ENCODE data around the gene BCAR1.

DNA sequence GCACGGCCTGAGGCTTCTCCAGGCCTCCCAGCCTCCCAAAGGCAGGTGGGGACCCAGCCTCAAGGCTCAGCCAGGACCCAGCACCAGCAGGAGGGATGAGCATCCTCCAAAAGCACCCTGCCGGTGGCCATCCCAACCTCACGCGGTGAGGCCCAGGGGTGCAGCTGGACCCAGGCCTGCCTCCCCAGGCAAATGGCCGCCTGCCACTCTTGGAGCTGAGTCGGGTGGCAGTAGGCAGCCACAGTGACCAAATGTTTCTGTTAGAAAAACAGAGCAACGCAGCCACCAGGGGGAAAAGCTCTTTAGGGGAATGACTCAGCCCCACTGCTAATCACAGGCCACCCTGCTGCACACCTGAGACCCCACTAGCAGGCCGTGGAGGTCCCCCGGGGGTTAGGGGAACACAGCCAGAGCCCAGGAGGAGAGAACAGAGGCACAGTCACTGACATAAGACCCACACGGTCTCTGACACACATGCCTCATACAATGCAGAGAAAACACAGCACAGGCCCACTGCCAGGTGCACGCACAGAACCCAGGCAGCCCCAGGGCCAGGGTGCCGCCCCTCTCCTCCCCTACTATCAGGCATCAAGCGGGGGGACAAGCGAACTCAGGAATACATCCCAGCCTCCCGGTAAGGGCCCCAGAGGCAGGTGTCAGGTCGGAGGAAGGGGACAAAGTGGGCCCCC is 12.4 kb downstream of the BCAR1 start:
- TF ChIP-seq, protein P1, sequence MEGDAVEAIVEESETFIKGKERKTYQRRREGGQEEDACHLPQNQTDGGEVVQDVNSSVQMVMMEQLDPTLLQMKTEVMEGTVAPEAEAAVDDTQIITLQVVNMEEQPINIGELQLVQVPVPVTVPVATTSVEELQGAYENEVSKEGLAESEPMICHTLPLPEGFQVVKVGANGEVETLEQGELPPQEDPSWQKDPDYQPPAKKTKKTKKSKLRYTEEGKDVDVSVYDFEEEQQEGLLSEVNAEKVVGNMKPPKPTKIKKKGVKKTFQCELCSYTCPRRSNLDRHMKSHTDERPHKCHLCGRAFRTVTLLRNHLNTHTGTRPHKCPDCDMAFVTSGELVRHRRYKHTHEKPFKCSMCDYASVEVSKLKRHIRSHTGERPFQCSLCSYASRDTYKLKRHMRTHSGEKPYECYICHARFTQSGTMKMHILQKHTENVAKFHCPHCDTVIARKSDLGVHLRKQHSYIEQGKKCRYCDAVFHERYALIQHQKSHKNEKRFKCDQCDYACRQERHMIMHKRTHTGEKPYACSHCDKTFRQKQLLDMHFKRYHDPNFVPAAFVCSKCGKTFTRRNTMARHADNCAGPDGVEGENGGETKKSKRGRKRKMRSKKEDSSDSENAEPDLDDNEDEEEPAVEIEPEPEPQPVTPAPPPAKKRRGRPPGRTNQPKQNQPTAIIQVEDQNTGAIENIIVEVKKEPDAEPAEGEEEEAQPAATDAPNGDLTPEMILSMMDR (optimal IDR thresholded peaks at IDR 0.05 in 1 of 3, IDR thresholded peaks at IDR 0.05 in 1 of 3, conservative IDR thresholded peaks at IDR 0.05 in 1 of 3; ENCODE audit: extremely low read depth in 1 of 3, insufficient read depth in 2 of 3, low read length in 3 of 3), result peak in 2 of 3 experiments; percentile 16 to 25
- TF ChIP-seq EZH2 (IDR thresholded peaks at IDR 0.05; ENCODE audit: low read length), result no peak

All from keratinocyte (primary cell).